HCT116 (cell line): ENCODE measurements around the gene XYLT1.

ENCODE experiments used
- CEBPB ChIP-seq: IDR thresholded peaks from 2 replicates; pipeline ENCODE4 v1.6.1; 2012; ENCODE audit warnings: low read depth
- ELF1 ChIP-seq: IDR thresholded peaks from 2 replicates; pipeline ENCODE4 v1.6.1; 2012; ENCODE audit warnings: low read depth, borderline replicate concordance
- EZH2 ChIP-seq: fragments of 200-600 bp; sonication (generic); IDR thresholded peaks from 2 replicates; pipeline ENCODE4 v1.6.1; 2017; ENCODE audit warnings: antibody characterized with exemption, mixed run types
- JUND ChIP-seq: IDR thresholded peaks from 2 replicates; pipeline ENCODE4 v1.6.1; 2012
- POLR2A ChIP-seq: IDR thresholded peaks from 2 replicates; pipeline ENCODE4 v1.7.0; 2011; ENCODE audit warnings: borderline replicate concordance; ENCODE audit not compliant: insufficient read depth, insufficient read length; ENCODE audit errors: extremely low read depth
- POLR2AphosphoS5 ChIP-seq: IDR thresholded peaks from 2 replicates; pipeline ENCODE4 v1.6.1; 2011; ENCODE audit warnings: mild to moderate bottlenecking, low read depth, low read length, moderate library complexity
- RAD21 ChIP-seq: IDR thresholded peaks from 2 replicates; pipeline ENCODE4 v1.6.1; 2012; ENCODE audit warnings: low read depth, mild to moderate bottlenecking
- SP1 ChIP-seq: IDR thresholded peaks from 2 replicates; pipeline ENCODE4 v1.6.1; 2012; ENCODE audit warnings: low read depth
- TCF7L2 ChIP-seq: IDR thresholded peaks from 2 replicates; pipeline ENCODE4 v1.7.0; 2011; ENCODE audit warnings: borderline replicate concordance, inconsistent platforms; ENCODE audit not compliant: insufficient read depth, insufficient read length; ENCODE audit errors: extremely low read depth
- YY1 ChIP-seq: IDR thresholded peaks from 2 replicates; pipeline ENCODE4 v1.6.1; 2011; ENCODE audit warnings: low read length, low read depth, moderate library complexity, mild to moderate bottlenecking; ENCODE audit not compliant: insufficient replicate concordance; ENCODE audit errors: extremely low read depth
- ZNF274 ChIP-seq: fragments of 200-500 bp; sonication (Bioruptor generic); IDR thresholded peaks from 2 replicates; pipeline ENCODE4 v1.6.1; 2014; ENCODE audit warnings: mild to moderate bottlenecking, low read depth, low read length, inconsistent platforms
- TF ChIP-seq, protein P1 (sequence below): IDR thresholded peaks from 2 replicates; pipeline ENCODE4 v1.6.1; 2012; ENCODE audit warnings: low read depth
- TF ChIP-seq, protein P2 (sequence below), 3 experiments: fragments of 200-600 bp in 1 of 3; sonication (generic) in 1 of 3; IDR thresholded peaks in 2 of 3; conservative IDR thresholded peaks in 1 of 3; 2 replicates each; pipeline ENCODE4 v1.5.1; 2012 to 2017; ENCODE audit warnings: low read depth in 2 of 3, low read length in 2 of 3, antibody characterized with exemption in 1 of 3, borderline replicate concordance in 1 of 3, control low read depth in 1 of 3, mild to moderate bottlenecking in 1 of 3, mixed read lengths in 1 of 3, mixed run types in 1 of 3, moderate library complexity in 1 of 3; ENCODE audit not compliant: insufficient read depth in 1 of 3

DNA sequence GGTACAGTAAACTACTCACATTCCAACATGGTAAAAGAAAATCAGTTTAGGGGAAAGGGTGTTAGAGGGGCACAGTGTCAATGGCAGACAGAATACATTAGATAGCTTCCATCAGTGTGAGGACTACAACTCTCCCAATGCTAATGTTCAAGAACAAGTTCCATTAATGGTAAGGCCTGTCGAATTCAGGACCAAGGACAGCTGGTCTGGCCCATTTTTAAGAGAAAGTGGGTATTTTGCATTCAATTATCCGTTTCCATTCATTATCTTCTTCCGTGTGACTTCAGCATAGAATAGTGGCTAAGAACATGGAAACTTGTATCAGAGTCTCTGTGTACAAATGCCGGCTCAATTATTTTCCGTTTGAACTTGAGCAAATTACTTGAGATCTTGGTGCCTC is 98.4 kb downstream of the XYLT1 start:
- no peak for TF ChIP-seq POLR2A
- TF ChIP-seq, protein P1, sequence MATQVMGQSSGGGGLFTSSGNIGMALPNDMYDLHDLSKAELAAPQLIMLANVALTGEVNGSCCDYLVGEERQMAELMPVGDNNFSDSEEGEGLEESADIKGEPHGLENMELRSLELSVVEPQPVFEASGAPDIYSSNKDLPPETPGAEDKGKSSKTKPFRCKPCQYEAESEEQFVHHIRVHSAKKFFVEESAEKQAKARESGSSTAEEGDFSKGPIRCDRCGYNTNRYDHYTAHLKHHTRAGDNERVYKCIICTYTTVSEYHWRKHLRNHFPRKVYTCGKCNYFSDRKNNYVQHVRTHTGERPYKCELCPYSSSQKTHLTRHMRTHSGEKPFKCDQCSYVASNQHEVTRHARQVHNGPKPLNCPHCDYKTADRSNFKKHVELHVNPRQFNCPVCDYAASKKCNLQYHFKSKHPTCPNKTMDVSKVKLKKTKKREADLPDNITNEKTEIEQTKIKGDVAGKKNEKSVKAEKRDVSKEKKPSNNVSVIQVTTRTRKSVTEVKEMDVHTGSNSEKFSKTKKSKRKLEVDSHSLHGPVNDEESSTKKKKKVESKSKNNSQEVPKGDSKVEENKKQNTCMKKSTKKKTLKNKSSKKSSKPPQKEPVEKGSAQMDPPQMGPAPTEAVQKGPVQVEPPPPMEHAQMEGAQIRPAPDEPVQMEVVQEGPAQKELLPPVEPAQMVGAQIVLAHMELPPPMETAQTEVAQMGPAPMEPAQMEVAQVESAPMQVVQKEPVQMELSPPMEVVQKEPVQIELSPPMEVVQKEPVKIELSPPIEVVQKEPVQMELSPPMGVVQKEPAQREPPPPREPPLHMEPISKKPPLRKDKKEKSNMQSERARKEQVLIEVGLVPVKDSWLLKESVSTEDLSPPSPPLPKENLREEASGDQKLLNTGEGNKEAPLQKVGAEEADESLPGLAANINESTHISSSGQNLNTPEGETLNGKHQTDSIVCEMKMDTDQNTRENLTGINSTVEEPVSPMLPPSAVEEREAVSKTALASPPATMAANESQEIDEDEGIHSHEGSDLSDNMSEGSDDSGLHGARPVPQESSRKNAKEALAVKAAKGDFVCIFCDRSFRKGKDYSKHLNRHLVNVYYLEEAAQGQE = peak; percentile 54
- no peak for TF ChIP-seq RAD21
- TF ChIP-seq, protein P2, sequence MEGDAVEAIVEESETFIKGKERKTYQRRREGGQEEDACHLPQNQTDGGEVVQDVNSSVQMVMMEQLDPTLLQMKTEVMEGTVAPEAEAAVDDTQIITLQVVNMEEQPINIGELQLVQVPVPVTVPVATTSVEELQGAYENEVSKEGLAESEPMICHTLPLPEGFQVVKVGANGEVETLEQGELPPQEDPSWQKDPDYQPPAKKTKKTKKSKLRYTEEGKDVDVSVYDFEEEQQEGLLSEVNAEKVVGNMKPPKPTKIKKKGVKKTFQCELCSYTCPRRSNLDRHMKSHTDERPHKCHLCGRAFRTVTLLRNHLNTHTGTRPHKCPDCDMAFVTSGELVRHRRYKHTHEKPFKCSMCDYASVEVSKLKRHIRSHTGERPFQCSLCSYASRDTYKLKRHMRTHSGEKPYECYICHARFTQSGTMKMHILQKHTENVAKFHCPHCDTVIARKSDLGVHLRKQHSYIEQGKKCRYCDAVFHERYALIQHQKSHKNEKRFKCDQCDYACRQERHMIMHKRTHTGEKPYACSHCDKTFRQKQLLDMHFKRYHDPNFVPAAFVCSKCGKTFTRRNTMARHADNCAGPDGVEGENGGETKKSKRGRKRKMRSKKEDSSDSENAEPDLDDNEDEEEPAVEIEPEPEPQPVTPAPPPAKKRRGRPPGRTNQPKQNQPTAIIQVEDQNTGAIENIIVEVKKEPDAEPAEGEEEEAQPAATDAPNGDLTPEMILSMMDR (IDR thresholded peaks at IDR 0.05 in 2 of 3, conservative IDR thresholded peaks at IDR 0.05 in 1 of 3; ENCODE audit: borderline replicate concordance in 1 of 3, insufficient read depth in 1 of 3, low read depth in 2 of 3, low read length in 2 of 3) = no peak
- no peak for TF ChIP-seq EZH2
- TF ChIP-seq JUND = no peak
- no peak for TF ChIP-seq ELF1
- no peak for TF ChIP-seq SP1
- no peak for TF ChIP-seq CEBPB
- no peak for TF ChIP-seq ZNF274
- TF ChIP-seq YY1 = no peak
- no peak for TF ChIP-seq POLR2AphosphoS5
- TF ChIP-seq TCF7L2 = no peak
